Measurements from ENCODE around the gene MCU.

DNA sequence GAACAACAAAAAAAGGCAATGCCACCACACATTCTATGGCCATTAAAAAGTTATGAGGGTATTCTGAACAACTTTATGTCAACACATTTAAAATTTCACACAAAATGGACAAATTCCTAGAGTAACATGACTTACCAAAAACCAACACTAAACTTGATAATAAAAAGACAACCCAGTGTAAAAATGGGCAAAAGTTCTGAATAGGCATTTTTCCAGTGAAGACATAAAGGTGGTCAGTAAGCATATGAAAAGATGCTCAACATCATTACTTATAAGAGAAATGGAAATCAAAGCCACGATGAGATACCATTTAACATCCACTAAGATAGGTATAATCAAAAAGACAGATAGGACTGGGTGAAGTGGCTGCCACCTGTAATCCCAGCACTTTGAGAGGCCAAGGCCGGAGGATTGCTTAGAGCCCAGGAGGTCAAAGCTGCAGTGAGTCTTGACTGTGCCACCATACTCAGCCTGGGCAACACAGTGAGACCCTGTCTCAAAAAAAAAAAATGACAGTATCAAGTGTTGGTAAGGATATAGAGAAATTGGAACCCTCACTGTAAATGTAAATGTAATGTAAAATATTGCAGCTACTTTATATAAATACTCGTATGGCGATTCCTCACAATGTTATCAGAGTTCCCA is 130.5 kb downstream of the MCU start:
- TF ChIP-seq, protein P1, sequence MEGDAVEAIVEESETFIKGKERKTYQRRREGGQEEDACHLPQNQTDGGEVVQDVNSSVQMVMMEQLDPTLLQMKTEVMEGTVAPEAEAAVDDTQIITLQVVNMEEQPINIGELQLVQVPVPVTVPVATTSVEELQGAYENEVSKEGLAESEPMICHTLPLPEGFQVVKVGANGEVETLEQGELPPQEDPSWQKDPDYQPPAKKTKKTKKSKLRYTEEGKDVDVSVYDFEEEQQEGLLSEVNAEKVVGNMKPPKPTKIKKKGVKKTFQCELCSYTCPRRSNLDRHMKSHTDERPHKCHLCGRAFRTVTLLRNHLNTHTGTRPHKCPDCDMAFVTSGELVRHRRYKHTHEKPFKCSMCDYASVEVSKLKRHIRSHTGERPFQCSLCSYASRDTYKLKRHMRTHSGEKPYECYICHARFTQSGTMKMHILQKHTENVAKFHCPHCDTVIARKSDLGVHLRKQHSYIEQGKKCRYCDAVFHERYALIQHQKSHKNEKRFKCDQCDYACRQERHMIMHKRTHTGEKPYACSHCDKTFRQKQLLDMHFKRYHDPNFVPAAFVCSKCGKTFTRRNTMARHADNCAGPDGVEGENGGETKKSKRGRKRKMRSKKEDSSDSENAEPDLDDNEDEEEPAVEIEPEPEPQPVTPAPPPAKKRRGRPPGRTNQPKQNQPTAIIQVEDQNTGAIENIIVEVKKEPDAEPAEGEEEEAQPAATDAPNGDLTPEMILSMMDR (IDR thresholded peaks at IDR 0.05): no peak
- TF ChIP-seq POLR2A (IDR thresholded peaks at IDR 0.05): no peak
